CD4-positive, alpha-beta T cell (primary cell): Measurements from ENCODE around the gene C11orf52. TPM values are rescaled to one million over a fixed set of nuclear protein-coding genes. Genes with fewer than 3 reads are reported as not detected.

Experiments used
- ATAC-seq: fragments of 200-7000 bp; cut with Tn5 transposase; one replicate; pipeline ENCODE4 v1.10.0; 2022; ENCODE audit warnings: mild to moderate bottlenecking; ENCODE audit not compliant: poor library complexity
- CTCF ChIA-PET: fragments of 350-600 bp; sonication (Branson Sonifier 250); formaldehyde crosslinking; loops from one replicate; lab custom pipeline; 2021; ENCODE audit warnings: antibody characterized with exemption, inconsistent platforms; lab: Charles Lee
- POLR2A ChIA-PET: fragments of 350-600 bp; sonication (Branson Sonifier 250); formaldehyde crosslinking; loops from one replicate; lab custom pipeline; 2021; ENCODE audit warnings: antibody characterized with exemption, inconsistent platforms; lab: Charles Lee
- DNase-seq, 14 experiments: peaks; one replicate each; pipeline ENCODE4 v3.0.0-alpha.2; 2013 to 2020; ENCODE audit warnings: mixed read lengths in 2 of 14
- H3K27ac ChIP-seq, 2 donors: one replicate each; pipeline versions ENCODE4 v1.5.1 to v1.7.0; 2013; ENCODE audit warnings: low read length in 2 of 2, low read depth in 1 of 2, mild to moderate bottlenecking in 1 of 2
- H3K27me3 ChIP-seq, 2 experiments: 1 replicate in 1 of 2; 2 replicates in 1 of 2; pipeline versions ENCODE4 v1.6.1 to v1.7.0; 2013; ENCODE audit warnings: low read length in 2 of 2, control low read depth in 1 of 2, mild to moderate bottlenecking in 1 of 2, moderate library complexity in 1 of 2; ENCODE audit not compliant: insufficient read depth in 2 of 2, control insufficient read depth in 1 of 2
- H3K36me3 ChIP-seq: one replicate; pipeline ENCODE4 v1.6.1; 2013; ENCODE audit warnings: low read length, control low read depth; ENCODE audit not compliant: insufficient read depth
- H3K4me1 ChIP-seq: one replicate; pipeline ENCODE4 v1.6.1; 2013; ENCODE audit warnings: low read length, control low read depth; ENCODE audit not compliant: insufficient read depth
- H3K4me3 ChIP-seq: one replicate; pipeline ENCODE4 v1.5.1; 2013; ENCODE audit warnings: mild to moderate bottlenecking, low read length, moderate library complexity
- H3K9me3 ChIP-seq, 2 experiments: 1 replicate in 1 of 2; 2 replicates in 1 of 2; pipeline versions ENCODE4 v1.6.1 to v1.7.0; 2013; ENCODE audit warnings: low read length in 2 of 2, mild to moderate bottlenecking in 2 of 2, control low read depth in 1 of 2, moderate library complexity in 1 of 2; ENCODE audit not compliant: control insufficient read depth in 1 of 2, insufficient read depth in 1 of 2
- H3K27ac Mint-ChIP-seq: one replicate; pipeline ENCODE4 v1.8.0; 2020; ENCODE audit warnings: mixed read lengths
- H3K27me3 Mint-ChIP-seq: one replicate; pipeline ENCODE4 v1.8.0; 2021; ENCODE audit warnings: mixed read lengths
- H3K36me3 Mint-ChIP-seq: one replicate; pipeline ENCODE4 v1.8.0; 2021; ENCODE audit warnings: low read depth, mixed read lengths
- H3K4me1 Mint-ChIP-seq: one replicate; pipeline ENCODE4 v1.8.0; 2021; ENCODE audit warnings: low read depth, mixed read lengths
- H3K4me3 Mint-ChIP-seq: one replicate; pipeline ENCODE4 v1.8.0; 2020; ENCODE audit warnings: mild to moderate bottlenecking, mixed read lengths
- H3K9me3 Mint-ChIP-seq: one replicate; pipeline ENCODE4 v1.8.0; 2020; ENCODE audit warnings: mixed read lengths
- intact Hi-C, 2 experiments: fragments of 100-400 bp; cut with DNase I in 1 of 2; cut with micrococcal nuclease in 1 of 2; formaldehyde crosslinking; loops; one replicate each; pipeline versions ENCODE4 v1.15.1 to v1.9.0; 2023 to 2025; cut with DNase I, micrococcal nuclease
- total RNA-seq, 174 experiments: library from RNA in 2 of 174; stranded (reverse) in 2 of 174; gene quantifications; one replicate each; pipeline ENCODE4 v1.2.3 and lab custom pipeline; 2021 to 2026
- TF ChIP-seq, protein P1 (sequence below): fragments of 200-600 bp; IDR thresholded peaks from one replicate; pipeline ENCODE4 v1.8.0; 2022; ENCODE audit warnings: antibody characterized with exemption, mild to moderate bottlenecking

Gene C11orf52
- total RNA-seq, 2 experiments from 2014 or later = not detected

DNA sequence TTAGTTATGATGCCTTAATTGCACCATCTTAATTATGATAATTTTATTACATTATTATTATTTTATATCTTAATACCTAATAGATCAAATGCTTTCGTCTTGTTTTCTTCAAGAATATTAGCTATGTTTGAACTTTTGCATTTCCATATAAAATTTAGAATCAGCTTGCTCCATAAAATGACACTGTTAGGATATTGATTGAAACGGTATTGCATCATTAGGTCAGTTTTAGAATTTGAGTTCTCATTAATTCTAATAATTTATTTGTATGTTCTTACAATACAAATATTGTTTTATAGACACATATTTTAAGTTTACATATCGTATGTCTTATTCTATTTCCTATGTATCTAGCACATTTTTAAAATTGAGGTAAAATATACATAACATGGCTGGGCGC, 32.7 kb upstream of the C11orf52 start:
- CTCF ChIA-PET = interaction anchor here (1.5 kb wide), 1 partner anchor 10 kb away, joined by 3 read pairs; no protein-coding TSS in a partner anchor
- Mint-ChIP-seq H3K4me1 (no peaks in the 10 kb centered on the region), H3K27me3 (no peaks in the 10 kb centered on the region), H3K9me3 (no peaks in the 10 kb centered on the region), H3K27ac (no peak overlapping the region), H3K36me3 (peaks cover 16% of the 10 kb centered on the region), H3K4me3 (no peak overlapping the region)
- Histone ChIP-seq H3K27me3 (no peaks in the 10 kb centered on the region), H3K36me3 (no peaks in the 10 kb centered on the region), H3K4me1 (no peaks in the 10 kb centered on the region), H3K27ac (no peak overlapping the region), H3K9me3 (no peaks in the 10 kb centered on the region), H3K4me3 (no peak overlapping the region)
- ATAC-seq (no peak), DNase-seq (no peak)
- POLR2A ChIA-PET = interaction anchor here (1.0 kb wide), 1 partner anchor 40 kb away, joined by 4 read pairs; no protein-coding TSS in a partner anchor
- intact Hi-C loops = no loop called here
- TF ChIP-seq, protein P1, sequence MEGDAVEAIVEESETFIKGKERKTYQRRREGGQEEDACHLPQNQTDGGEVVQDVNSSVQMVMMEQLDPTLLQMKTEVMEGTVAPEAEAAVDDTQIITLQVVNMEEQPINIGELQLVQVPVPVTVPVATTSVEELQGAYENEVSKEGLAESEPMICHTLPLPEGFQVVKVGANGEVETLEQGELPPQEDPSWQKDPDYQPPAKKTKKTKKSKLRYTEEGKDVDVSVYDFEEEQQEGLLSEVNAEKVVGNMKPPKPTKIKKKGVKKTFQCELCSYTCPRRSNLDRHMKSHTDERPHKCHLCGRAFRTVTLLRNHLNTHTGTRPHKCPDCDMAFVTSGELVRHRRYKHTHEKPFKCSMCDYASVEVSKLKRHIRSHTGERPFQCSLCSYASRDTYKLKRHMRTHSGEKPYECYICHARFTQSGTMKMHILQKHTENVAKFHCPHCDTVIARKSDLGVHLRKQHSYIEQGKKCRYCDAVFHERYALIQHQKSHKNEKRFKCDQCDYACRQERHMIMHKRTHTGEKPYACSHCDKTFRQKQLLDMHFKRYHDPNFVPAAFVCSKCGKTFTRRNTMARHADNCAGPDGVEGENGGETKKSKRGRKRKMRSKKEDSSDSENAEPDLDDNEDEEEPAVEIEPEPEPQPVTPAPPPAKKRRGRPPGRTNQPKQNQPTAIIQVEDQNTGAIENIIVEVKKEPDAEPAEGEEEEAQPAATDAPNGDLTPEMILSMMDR = no peak

DNA sequence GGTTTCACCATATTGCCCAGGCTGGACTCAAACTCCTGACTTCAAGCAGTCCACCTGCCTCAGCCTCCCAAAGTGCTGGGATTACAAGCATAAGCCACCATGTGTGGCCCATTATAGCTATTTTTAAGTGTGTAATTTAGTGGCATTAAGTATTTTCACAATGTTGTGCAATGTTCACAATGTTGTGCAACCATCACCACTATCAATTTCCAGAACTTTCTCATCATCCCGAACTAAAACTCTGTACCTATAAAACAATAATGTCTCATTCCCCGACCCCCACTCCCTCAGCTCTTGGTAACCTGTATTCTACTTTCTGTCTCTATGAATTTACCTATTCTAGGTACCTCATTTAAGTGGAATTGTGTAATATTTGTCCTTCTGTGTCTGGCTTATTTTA, 31.9 kb upstream of the C11orf52 start:
- no peaks in the 10 kb centered on the region for H3K4me1 Mint-ChIP-seq
- no peak overlapping the region for H3K27ac Mint-ChIP-seq
- Histone ChIP-seq H3K36me3 (no peaks in the 10 kb centered on the region), H3K4me3 (no peak overlapping the region), H3K27me3 (no peaks in the 10 kb centered on the region), H3K27ac (no peak overlapping the region), H3K4me1 (no peaks in the 10 kb centered on the region), H3K9me3 (no peaks in the 10 kb centered on the region)
- POLR2A ChIA-PET = no interaction called here
- intact Hi-C loops = no loop called here
- DNase-seq (no peak), ATAC-seq (no peak)
- peaks cover 16% of the 10 kb centered on the region for H3K36me3 Mint-ChIP-seq
- TF ChIP-seq, protein P1 = no peak
- no peak overlapping the region for H3K4me3 Mint-ChIP-seq
- CTCF ChIA-PET = no interaction called here
- no peaks in the 10 kb centered on the region for H3K27me3 Mint-ChIP-seq
- no peaks in the 10 kb centered on the region for H3K9me3 Mint-ChIP-seq

DNA sequence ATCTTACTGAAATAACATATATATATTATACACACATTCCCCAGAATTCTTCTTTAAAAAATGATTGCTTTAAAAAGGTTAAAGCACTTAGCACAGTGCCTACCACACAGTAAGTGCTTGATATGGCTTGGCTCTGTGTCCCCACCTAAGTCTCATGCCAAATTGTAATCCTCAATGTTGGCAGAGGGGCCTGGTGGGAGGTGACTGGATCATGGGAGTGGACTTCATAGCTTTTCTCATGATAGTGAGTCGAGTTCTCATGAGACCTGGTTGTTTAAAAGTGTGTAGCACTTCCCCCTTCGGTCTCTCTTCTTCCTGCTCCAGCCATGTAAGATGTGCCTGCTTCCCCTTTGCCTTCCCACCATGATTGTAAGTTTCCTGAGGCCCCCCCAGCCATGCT, 13.3 kb upstream of the C11orf52 start:
- TF ChIP-seq, protein P1 = no peak
- ChIA-PET POLR2A (interaction anchor here (1.3 kb wide), 1 partner anchor 21 kb away, joined by 3 read pairs; no protein-coding TSS in a partner anchor), CTCF (interaction anchor here (0.9 kb wide), 1 partner anchor 16 kb away, joined by 3 read pairs; no protein-coding TSS in a partner anchor)
- no peak overlapping the region for H3K27ac Mint-ChIP-seq
- DNase-seq (no peak), ATAC-seq (no peak)
- Histone ChIP-seq H3K27me3 (peaks cover 0 to 4% of the 10 kb centered on the region in 2 experiments), H3K27ac (no peak overlapping the region), H3K4me1 (no peaks in the 10 kb centered on the region), H3K4me3 (no peak overlapping the region), H3K36me3 (no peaks in the 10 kb centered on the region), H3K9me3 (no peaks in the 10 kb centered on the region)
- peaks cover 4% of the 10 kb centered on the region for H3K36me3 Mint-ChIP-seq
- no peak overlapping the region for H3K4me3 Mint-ChIP-seq
- intact Hi-C loops = no loop called here
- H3K4me1 Mint-ChIP-seq = no peaks in the 10 kb centered on the region
- H3K27me3 Mint-ChIP-seq = peaks cover 25% of the 10 kb centered on the region
- no peaks in the 10 kb centered on the region for H3K9me3 Mint-ChIP-seq
